ENCODE measurements around the gene ZNF423.

ZNF423 gene

DNA sequence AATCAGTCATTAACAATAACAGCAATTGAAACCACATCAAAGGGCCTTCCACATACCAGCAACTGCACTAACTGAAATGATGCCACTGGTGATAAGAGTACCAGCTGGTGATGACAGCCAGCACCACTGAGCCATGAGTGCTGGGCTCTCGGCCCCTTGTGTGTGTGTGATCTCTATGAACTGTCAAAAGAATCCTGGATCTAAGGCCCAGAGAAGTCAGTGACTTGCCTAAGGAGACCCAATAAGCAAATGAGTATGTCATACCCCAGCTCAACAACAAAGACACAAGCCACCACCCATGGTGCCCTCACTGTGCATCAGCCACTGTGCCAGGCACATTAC lies 220.9 kb downstream of the ZNF423 start:
- H2AFZ ChIP-seq (ENCODE audit: low read depth, low read length): no peak overlapping the region
- H4K8ac ChIP-seq (ENCODE audit: low read length): no peak overlapping the region
- H3K9me3 ChIP-seq (ENCODE audit: control insufficient read depth, low read length): no peaks in the 10 kb centered on the region
- no peak overlapping the region for H3K4ac ChIP-seq (ENCODE audit: low read depth in 1 of 2, low read length in 2 of 2)
- H3K27me3 ChIP-seq (ENCODE audit: control insufficient read depth in 1 of 2, insufficient read depth in 1 of 2, low read length in 2 of 2): no peaks in the 10 kb centered on the region
- H2AK5ac ChIP-seq (ENCODE audit: low read length, severe bottlenecking): no peak overlapping the region
- H3K14ac ChIP-seq (ENCODE audit: low read length in 2 of 2): no peak overlapping the region
- peaks cover 19 to 34% of the 10 kb centered on the region in 2 experiments for H3K36me3 ChIP-seq (ENCODE audit: control insufficient read depth in 1 of 2, insufficient read depth in 2 of 2, low read depth in 1 of 2, low read length in 2 of 2)
- DNase-seq: no peak
- WGBS: 100% methylated on average over 1 of the region's 1 CpG
- no peak overlapping the region for H2BK120ac ChIP-seq (ENCODE audit: low read depth, low read length)
- H3K79me1 ChIP-seq (replicated peaks; ENCODE audit: low read length, poor library complexity, severe bottlenecking): no peaks in the 10 kb centered on the region
- no peak overlapping the region for H2BK15ac ChIP-seq (ENCODE audit: low read depth, poor library complexity, severe bottlenecking)
- H3K4me2 ChIP-seq (ENCODE audit: low read length, poor library complexity, severe bottlenecking): no peak overlapping the region
- H3K4me1 ChIP-seq (ENCODE audit: control insufficient read depth, insufficient read depth, low read depth, low read length): peaks cover 12% of the 10 kb centered on the region
- no peak overlapping the region for H2BK5ac ChIP-seq (ENCODE audit: low read depth, low read length, poor library complexity, severe bottlenecking)
- no peak overlapping the region for H3K9ac ChIP-seq (ENCODE audit: low read length)
- no peak overlapping the region for H4K91ac ChIP-seq (ENCODE audit: low read length)
- no peak overlapping the region for H3K18ac ChIP-seq (ENCODE audit: low read depth in 1 of 2, low read length in 2 of 2)
- no peak overlapping the region for H3K23ac ChIP-seq (ENCODE audit: low read length in 2 of 2)
- no peak overlapping the region for H2BK12ac ChIP-seq (ENCODE audit: low read length in 2 of 2)
- H3K4me3 ChIP-seq (ENCODE audit: insufficient read depth in 1 of 2, low read depth in 1 of 2, low read length in 2 of 2): no peak overlapping the region
- H3K27ac ChIP-seq (ENCODE audit: low read length, poor library complexity, severe bottlenecking): no peak overlapping the region

DNA sequence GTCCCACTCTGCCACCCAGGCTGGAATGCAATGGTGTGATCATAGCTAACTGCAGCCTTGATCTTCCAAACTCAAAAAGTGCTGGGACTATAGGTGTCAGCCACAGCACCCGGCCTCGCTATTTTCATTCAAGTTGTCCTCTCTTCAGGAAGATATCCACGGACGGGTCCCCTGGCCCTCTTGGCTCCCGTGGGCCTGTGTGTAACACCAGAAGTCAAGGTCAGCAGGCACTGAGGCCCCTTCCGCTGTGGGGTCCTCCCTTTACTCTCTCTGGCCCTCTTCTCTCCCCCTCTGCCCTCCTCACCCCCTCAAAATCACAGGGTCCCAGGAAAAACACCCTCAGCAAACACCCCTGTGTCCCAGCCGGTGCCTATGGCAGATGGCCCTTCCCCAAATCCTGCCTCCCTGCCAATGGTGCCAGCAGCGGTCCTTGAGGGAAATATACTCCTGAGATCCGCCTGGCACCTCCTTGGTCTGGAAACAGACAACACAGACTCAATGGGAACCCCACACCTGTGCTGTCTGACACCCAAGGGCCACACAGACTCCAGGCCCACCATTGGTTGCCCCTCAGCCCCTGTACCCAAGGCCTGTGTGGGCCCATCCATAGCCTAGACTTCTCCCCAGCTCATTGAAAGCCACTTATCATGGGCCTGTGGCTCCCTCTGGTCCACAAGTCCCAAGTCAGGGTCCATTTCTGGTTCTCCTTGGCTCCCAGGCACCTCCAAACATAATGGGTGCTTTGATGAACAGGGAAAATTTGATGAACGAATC lies 221.5 kb downstream of the ZNF423 start:
- Histone ChIP-seq H3K23ac (ENCODE audit: low read length in 2 of 2) (no peak overlapping the region), H3K4me3 (ENCODE audit: insufficient read depth in 1 of 2, low read depth in 1 of 2, low read length in 2 of 2) (no peak overlapping the region), H3K27me3 (ENCODE audit: control insufficient read depth in 1 of 2, insufficient read depth in 1 of 2, low read length in 2 of 2) (no peaks in the 10 kb centered on the region), H3K9me3 (ENCODE audit: control insufficient read depth, low read length) (peaks cover under 1% of the 10 kb centered on the region), H3K4ac (ENCODE audit: low read depth in 1 of 2, low read length in 2 of 2) (no peak overlapping the region), H4K8ac (ENCODE audit: low read length) (no peak overlapping the region), H3K79me1 (replicated peaks; ENCODE audit: low read length, poor library complexity, severe bottlenecking) (no peaks in the 10 kb centered on the region), H3K27ac (ENCODE audit: low read length, poor library complexity, severe bottlenecking) (no peak overlapping the region), H2BK15ac (ENCODE audit: low read depth, poor library complexity, severe bottlenecking) (peak overlapping the region; percentile 6), H3K18ac (ENCODE audit: low read depth in 1 of 2, low read length in 2 of 2) (no peak overlapping the region), H2BK5ac (ENCODE audit: low read depth, low read length, poor library complexity, severe bottlenecking) (no peak overlapping the region), H2AFZ (ENCODE audit: low read depth, low read length) (no peak overlapping the region), H2AK5ac (ENCODE audit: low read length, severe bottlenecking) (no peak overlapping the region), H3K4me1 (ENCODE audit: control insufficient read depth, insufficient read depth, low read depth, low read length) (peaks cover 9% of the 10 kb centered on the region), H2BK12ac (ENCODE audit: low read length in 2 of 2) (no peak overlapping the region), H3K4me2 (ENCODE audit: low read length, poor library complexity, severe bottlenecking) (no peak overlapping the region), H3K9ac (ENCODE audit: low read length) (no peak overlapping the region), H3K14ac (ENCODE audit: low read length in 2 of 2) (no peak overlapping the region), H4K91ac (ENCODE audit: low read length) (no peak overlapping the region), H3K36me3 (ENCODE audit: control insufficient read depth in 1 of 2, insufficient read depth in 2 of 2, low read depth in 1 of 2, low read length in 2 of 2) (peaks cover 19 to 34% of the 10 kb centered on the region in 2 experiments), H2BK120ac (ENCODE audit: low read depth, low read length) (no peak overlapping the region)
- DNase-seq: no peak
- 93% methylated on average over 10 of the region's 10 CpGs for WGBS

DNA sequence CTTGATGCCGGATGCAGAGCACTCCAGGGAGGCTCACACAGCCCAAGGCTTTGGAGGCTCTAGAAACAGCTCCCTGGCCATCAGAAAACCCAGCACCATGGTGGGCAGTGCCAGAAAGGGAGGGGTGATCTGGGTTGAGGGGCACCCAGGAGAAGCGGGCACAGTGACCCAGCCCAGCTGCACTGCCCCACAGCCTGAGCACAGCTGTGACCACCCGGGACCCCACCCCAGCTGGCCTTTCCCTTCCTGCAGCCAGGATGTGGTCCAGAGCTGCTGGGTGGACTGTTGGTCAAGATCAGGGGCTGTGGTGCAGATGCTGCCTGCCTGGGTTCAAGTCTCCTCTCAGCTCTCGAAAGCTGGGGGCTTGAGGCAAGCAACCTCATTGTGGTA lies 223.1 kb downstream of the ZNF423 start:
- Histone ChIP-seq H2BK5ac (ENCODE audit: low read depth, low read length, poor library complexity, severe bottlenecking) (no peak overlapping the region), H3K4me1 (ENCODE audit: control insufficient read depth, insufficient read depth, low read depth, low read length) (no peaks in the 10 kb centered on the region), H2BK12ac (ENCODE audit: low read length in 2 of 2) (peak overlapping the region in 1 of 2 experiments; percentile 37), H2BK120ac (ENCODE audit: low read depth, low read length) (no peak overlapping the region), H3K4me3 (ENCODE audit: insufficient read depth in 1 of 2, low read depth in 1 of 2, low read length in 2 of 2) (no peak overlapping the region), H3K36me3 (ENCODE audit: control insufficient read depth in 1 of 2, insufficient read depth in 2 of 2, low read depth in 1 of 2, low read length in 2 of 2) (peaks cover 12 to 26% of the 10 kb centered on the region in 2 experiments), H3K9ac (ENCODE audit: low read length) (no peak overlapping the region), H3K23ac (ENCODE audit: low read length in 2 of 2) (no peak overlapping the region), H3K9me3 (ENCODE audit: control insufficient read depth, low read length) (peaks cover 11% of the 10 kb centered on the region), H2AFZ (ENCODE audit: low read depth, low read length) (no peak overlapping the region), H4K91ac (ENCODE audit: low read length) (no peak overlapping the region), H3K18ac (ENCODE audit: low read depth in 1 of 2, low read length in 2 of 2) (peak overlapping the region in 1 of 2 experiments; percentile 61), H3K79me1 (replicated peaks; ENCODE audit: low read length, poor library complexity, severe bottlenecking) (no peaks in the 10 kb centered on the region), H2AK5ac (ENCODE audit: low read length, severe bottlenecking) (no peak overlapping the region), H3K27ac (ENCODE audit: low read length, poor library complexity, severe bottlenecking) (no peak overlapping the region), H3K27me3 (ENCODE audit: control insufficient read depth in 1 of 2, insufficient read depth in 1 of 2, low read length in 2 of 2) (no peaks in the 10 kb centered on the region), H3K4me2 (ENCODE audit: low read length, poor library complexity, severe bottlenecking) (no peak overlapping the region), H3K14ac (ENCODE audit: low read length in 2 of 2) (no peak overlapping the region), H2BK15ac (ENCODE audit: low read depth, poor library complexity, severe bottlenecking) (no peak overlapping the region), H4K8ac (ENCODE audit: low read length) (peak overlapping the region; percentile 19), H3K4ac (ENCODE audit: low read depth in 1 of 2, low read length in 2 of 2) (no peak overlapping the region)
- DNase-seq: no peak
- WGBS: 95% methylated on average over 4 of the region's 4 CpGs

DNA sequence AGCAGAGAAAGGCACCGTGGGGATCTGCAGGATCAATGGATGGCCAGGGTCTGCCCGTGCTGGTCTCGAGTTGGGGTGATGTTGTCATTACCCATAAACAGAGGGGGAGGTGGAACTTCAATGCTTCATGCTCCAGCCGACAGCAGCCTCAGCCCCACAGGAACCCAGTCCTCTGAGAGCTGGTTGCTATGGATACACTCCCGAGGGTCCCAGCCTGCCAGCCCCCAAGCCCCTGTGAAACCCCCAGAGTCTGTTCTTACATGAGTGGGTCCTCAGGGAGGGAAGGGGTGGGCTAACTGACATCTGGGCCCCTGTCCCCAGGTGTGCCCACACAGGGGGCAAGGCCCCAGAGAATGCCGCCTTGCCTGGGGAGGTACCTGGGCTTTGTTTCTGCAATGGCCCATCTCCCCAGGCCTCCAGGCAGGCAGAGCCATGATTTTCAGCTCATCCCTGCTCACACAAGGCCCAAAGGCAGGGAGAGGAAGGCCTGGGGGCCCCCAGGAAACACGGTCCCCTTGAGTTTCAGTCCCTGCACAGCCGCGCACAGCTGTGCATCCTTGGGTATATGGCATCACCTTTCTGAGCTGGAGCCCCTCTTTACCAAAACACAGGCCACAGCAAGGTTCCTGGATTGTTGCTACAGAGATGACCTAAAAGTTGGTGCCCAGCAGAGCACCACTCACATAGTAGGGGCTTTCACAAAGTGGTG lies 223.7 kb downstream of the ZNF423 start:
- H3K4me2 ChIP-seq (ENCODE audit: low read length, poor library complexity, severe bottlenecking): no peak overlapping the region
- H2AK5ac ChIP-seq (ENCODE audit: low read length, severe bottlenecking): no peak overlapping the region
- H3K23ac ChIP-seq (ENCODE audit: low read length in 2 of 2): no peak overlapping the region
- 94% methylated on average over 9 of the region's 9 CpGs for WGBS
- H2BK12ac ChIP-seq (ENCODE audit: low read length in 2 of 2): peak overlapping the region in 1 of 2 experiments; percentile 37
- H3K14ac ChIP-seq (ENCODE audit: low read length in 2 of 2): no peak overlapping the region
- no peak overlapping the region for H3K4me3 ChIP-seq (ENCODE audit: insufficient read depth in 1 of 2, low read depth in 1 of 2, low read length in 2 of 2)
- H3K36me3 ChIP-seq (ENCODE audit: control insufficient read depth in 1 of 2, insufficient read depth in 2 of 2, low read depth in 1 of 2, low read length in 2 of 2): peaks cover 9 to 20% of the 10 kb centered on the region in 2 experiments
- H2BK5ac ChIP-seq (ENCODE audit: low read depth, low read length, poor library complexity, severe bottlenecking): no peak overlapping the region
- no peaks in the 10 kb centered on the region for H3K79me1 ChIP-seq (replicated peaks; ENCODE audit: low read length, poor library complexity, severe bottlenecking)
- H3K18ac ChIP-seq (ENCODE audit: low read depth in 1 of 2, low read length in 2 of 2): peak overlapping the region; percentile 34 to 51
- no peak overlapping the region for H2BK15ac ChIP-seq (ENCODE audit: low read depth, poor library complexity, severe bottlenecking)
- no peaks in the 10 kb centered on the region for H3K27me3 ChIP-seq (ENCODE audit: control insufficient read depth in 1 of 2, insufficient read depth in 1 of 2, low read length in 2 of 2)
- peaks cover 11% of the 10 kb centered on the region for H3K9me3 ChIP-seq (ENCODE audit: control insufficient read depth, low read length)
- H3K9ac ChIP-seq (ENCODE audit: low read length): peak overlapping the region; percentile 24
- H4K8ac ChIP-seq (ENCODE audit: low read length): peak overlapping the region; percentile 19
- no peaks in the 10 kb centered on the region for H3K4me1 ChIP-seq (ENCODE audit: control insufficient read depth, insufficient read depth, low read depth, low read length)
- H3K4ac ChIP-seq (ENCODE audit: low read depth in 1 of 2, low read length in 2 of 2): peak overlapping the region in 1 of 2 experiments; percentile 24
- no peak overlapping the region for H2AFZ ChIP-seq (ENCODE audit: low read depth, low read length)
- no peak overlapping the region for H2BK120ac ChIP-seq (ENCODE audit: low read depth, low read length)
- no peak for DNase-seq
- H3K27ac ChIP-seq (ENCODE audit: low read length, poor library complexity, severe bottlenecking): no peak overlapping the region
- H4K91ac ChIP-seq (ENCODE audit: low read length): no peak overlapping the region

All from mesenchymal stem cell (in vitro differentiated cells and primary cell).